AG10803 (cell line): ENCODE measurements around the gene DAD1.

ENCODE experiments used
- DNase-seq: peaks from one replicate; pipeline ENCODE4 v3.0.0; 2010; ENCODE audit warnings: low read depth
- H3K4me3 ChIP-seq: 2 replicates; pipeline ENCODE4 v1.5.1; 2011; ENCODE audit warnings: mild to moderate bottlenecking, low read length, control low read depth
- TF ChIP-seq, protein P1 (sequence below): conservative IDR thresholded peaks from 2 replicates; pipeline ENCODE4 v1.5.1; 2011; ENCODE audit warnings: mild to moderate bottlenecking, low read length, control low read depth, inconsistent platforms

The DAD1 gene

DNA sequence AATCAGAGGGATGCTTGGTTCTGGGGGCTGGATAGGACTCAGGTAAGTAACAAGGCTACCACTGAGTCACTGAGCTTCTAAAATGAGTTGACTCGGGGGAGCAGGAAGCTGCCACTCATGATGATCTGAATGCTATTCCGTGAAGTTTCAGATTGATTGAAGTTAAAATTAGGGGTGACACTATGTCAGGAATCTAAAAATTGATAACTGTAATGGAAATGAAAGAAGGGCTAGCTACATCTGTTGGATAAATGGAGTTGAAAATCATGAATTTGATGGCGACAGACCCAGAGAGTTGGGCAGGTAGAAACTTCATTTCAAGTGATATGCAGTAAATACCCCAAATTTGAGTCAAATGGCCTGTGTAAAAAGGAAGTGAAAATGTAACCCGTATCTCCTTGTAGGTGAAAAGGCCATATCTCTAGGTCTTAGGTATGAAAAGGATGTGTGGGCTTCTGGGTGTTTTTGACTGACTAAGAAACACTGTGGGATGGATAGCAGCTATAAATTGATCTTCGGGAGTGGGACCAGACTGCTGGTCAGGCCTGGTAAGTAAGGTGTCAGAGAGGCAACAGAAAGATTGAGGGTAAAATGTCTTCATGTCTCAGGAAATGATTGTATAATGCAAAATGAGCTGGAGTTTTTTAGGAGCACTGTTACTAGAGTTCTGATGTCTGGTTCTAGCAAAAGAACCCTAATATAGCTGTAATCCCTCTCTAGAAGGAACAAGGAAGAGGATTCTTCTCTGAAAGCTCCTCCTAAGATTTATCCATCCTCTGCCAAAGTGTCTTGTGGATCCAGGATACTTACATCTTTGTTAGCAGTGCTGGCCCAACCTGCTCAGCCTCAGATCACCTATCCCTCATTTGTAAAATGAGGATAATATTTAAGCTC, 57.3 kb downstream of the DAD1 start:
- no peak for DNase-seq
- TF ChIP-seq, protein P1, sequence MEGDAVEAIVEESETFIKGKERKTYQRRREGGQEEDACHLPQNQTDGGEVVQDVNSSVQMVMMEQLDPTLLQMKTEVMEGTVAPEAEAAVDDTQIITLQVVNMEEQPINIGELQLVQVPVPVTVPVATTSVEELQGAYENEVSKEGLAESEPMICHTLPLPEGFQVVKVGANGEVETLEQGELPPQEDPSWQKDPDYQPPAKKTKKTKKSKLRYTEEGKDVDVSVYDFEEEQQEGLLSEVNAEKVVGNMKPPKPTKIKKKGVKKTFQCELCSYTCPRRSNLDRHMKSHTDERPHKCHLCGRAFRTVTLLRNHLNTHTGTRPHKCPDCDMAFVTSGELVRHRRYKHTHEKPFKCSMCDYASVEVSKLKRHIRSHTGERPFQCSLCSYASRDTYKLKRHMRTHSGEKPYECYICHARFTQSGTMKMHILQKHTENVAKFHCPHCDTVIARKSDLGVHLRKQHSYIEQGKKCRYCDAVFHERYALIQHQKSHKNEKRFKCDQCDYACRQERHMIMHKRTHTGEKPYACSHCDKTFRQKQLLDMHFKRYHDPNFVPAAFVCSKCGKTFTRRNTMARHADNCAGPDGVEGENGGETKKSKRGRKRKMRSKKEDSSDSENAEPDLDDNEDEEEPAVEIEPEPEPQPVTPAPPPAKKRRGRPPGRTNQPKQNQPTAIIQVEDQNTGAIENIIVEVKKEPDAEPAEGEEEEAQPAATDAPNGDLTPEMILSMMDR: no peak
- H3K4me3 ChIP-seq: no peak overlapping the region

GRCh38 chr14:22530127-22530526, 58.9 kb downstream of the DAD1 start:
- no peak overlapping the region for H3K4me3 ChIP-seq
- no peak for DNase-seq
- TF ChIP-seq, protein P1: no peak

GRCh38 chr14:22526744-22527143, 62.3 kb downstream of the DAD1 start:
- no peak overlapping the region for H3K4me3 ChIP-seq
- TF ChIP-seq, protein P1: no peak
- DNase-seq: no peak

GRCh38 chr14:22526218-22526617, 62.8 kb downstream of the DAD1 start:
- no peak overlapping the region for H3K4me3 ChIP-seq
- DNase-seq: no peak
- TF ChIP-seq, protein P1: no peak

DNA sequence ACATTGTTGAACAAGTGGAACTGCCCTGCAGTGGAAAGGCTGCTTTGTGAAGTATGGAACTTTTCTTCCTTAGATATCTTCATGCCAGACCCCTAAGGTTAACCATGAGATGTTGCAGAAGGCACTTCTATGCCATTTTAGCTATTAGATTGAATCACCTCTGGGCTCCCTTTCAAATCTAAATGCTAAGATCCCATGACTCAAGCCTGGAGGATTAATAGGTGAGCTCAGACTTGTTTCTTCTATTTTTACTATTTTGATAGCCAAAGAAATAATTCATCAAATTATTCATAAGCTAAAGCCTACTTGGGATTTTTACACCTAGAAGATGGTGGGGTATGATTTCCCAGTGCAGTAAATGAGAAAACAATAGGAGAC, 64.3 kb downstream of the DAD1 start:
- H3K4me3 ChIP-seq: no peak overlapping the region
- DNase-seq: no peak
- TF ChIP-seq, protein P1: no peak

DNA sequence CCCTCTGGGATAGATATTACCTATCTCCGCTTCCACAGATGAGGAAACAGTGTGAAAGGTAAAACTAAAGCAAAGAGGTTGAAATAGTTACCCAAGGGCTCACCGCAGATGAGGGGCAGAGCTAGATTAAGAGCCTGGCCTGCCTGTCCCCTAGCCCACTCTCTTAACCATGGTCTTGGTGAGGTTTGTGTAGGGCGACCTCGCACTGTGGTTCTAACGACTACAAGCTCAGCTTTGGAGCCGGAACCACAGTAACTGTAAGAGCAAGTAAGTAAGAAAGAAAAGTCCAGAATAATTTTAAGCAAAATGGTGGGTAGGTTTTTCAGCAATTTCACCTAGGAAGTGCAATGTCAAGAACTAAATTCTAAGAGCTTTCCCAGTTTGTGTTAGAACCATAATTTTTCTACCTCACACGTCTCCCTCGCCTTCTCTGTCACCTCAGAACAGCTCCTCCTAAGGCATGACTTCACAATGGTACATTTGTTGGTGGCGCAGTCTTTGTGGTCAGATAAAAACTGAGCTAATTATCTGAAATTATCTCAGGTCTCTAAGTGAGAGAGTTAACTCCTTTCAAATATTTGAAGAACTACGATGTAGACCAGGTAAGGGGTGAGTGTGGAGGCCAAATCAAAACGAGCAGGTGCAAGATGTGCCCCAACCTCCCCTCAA, 64.8 kb downstream of the DAD1 start:
- DNase-seq: no peak
- TF ChIP-seq, protein P1: no peak
- H3K4me3 ChIP-seq: no peak overlapping the region

- TF ChIP-seq, protein P1: no peak
- DNase-seq: no peak
- no peak overlapping the region for H3K4me3 ChIP-seq
Observed at GRCh38 chr14:22523283-22523682, 65.7 kb downstream of the DAD1 start.
